ENCODE data around the gene ALX4. TPM values are rescaled to one million over a fixed set of nuclear protein-coding genes. Genes with fewer than 3 reads are reported as not detected.

ALX4 gene
- total RNA-seq, 1 donor from 2014 or later = not detected

DNA sequence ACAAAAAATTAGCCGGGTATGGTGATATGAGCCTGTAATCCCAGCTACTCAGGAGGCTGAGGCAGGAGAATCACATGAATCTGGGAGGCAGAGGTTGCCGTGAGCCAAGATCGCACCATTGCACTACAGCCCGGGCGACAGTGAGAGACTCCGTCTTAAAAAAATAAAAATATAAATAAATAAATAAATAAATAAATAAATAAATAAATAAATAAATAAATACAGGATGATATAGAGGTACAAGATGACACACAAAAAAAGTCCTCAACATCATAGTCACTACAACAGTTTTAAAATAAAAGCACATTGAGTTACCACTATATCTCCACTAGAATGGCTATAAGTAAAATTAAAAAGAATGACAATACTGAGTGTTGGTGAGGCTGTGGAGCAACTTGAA lies 97.8 kb downstream of the ALX4 start:
- ATAC-seq (no peak), DNase-seq (no peak)
- H3K36me3 ChIP-seq = peaks cover 19% of the 10 kb centered on the region
- H3K4me1 ChIP-seq = no peaks in the 10 kb centered on the region
- intact Hi-C loops (cut with DNase I) = no loop called here
- H3K27ac ChIP-seq = no peak overlapping the region
- no peaks in the 10 kb centered on the region for H3K27me3 ChIP-seq
- TF ChIP-seq, protein P1, sequence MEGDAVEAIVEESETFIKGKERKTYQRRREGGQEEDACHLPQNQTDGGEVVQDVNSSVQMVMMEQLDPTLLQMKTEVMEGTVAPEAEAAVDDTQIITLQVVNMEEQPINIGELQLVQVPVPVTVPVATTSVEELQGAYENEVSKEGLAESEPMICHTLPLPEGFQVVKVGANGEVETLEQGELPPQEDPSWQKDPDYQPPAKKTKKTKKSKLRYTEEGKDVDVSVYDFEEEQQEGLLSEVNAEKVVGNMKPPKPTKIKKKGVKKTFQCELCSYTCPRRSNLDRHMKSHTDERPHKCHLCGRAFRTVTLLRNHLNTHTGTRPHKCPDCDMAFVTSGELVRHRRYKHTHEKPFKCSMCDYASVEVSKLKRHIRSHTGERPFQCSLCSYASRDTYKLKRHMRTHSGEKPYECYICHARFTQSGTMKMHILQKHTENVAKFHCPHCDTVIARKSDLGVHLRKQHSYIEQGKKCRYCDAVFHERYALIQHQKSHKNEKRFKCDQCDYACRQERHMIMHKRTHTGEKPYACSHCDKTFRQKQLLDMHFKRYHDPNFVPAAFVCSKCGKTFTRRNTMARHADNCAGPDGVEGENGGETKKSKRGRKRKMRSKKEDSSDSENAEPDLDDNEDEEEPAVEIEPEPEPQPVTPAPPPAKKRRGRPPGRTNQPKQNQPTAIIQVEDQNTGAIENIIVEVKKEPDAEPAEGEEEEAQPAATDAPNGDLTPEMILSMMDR (IDR thresholded peaks at IDR 0.05) = no peak
- H3K9me3 ChIP-seq = no peaks in the 10 kb centered on the region
- H3K4me3 ChIP-seq = no peak overlapping the region

Other genes with a start within 250 kb of the ALX4 start
- gene ACCS, start 243.9 kb downstream of the ALX4 start, total RNA-seq = 32.2 TPM
- gene EXT2, start 214.5 kb downstream of the ALX4 start, total RNA-seq = 61.2 TPM